Activated CD4-positive, CD25-positive, alpha-beta regulatory T cell treated with anti-CD3 and anti-CD28 coated beads, Interleukin-2, amount 50 U/mL, for 24 hours (primary cell): ENCODE results near the gene S100A13.
"Not testable (repeated sequence)": the region's sequence is repeated elsewhere in the genome, so short reads cannot be mapped to it uniquely, and the experiment has no call there.

ENCODE experiments used
- ATAC-seq, 2 donors: fragments of 150-1000 bp; cut with Tn5 transposase; one replicate each; pipeline ENCODE4 v1.10.0; 2021; ENCODE audit warnings: mild to moderate bottlenecking in 1 of 2, moderate library complexity in 1 of 2

The S100A13 gene

GRCh38 chr1:153626904-153627714 is at the start of gene S100A13:
Gene S100A13 (minus strand): TSS chr1:153627505. CDS start chr1:153626472, 1,033 bp downstream.
- ATAC-seq, result no peak

GRCh38 chr1:153673511-153673910 is 46.2 kb upstream of the S100A13 start:
- no peak for ATAC-seq

DNA sequence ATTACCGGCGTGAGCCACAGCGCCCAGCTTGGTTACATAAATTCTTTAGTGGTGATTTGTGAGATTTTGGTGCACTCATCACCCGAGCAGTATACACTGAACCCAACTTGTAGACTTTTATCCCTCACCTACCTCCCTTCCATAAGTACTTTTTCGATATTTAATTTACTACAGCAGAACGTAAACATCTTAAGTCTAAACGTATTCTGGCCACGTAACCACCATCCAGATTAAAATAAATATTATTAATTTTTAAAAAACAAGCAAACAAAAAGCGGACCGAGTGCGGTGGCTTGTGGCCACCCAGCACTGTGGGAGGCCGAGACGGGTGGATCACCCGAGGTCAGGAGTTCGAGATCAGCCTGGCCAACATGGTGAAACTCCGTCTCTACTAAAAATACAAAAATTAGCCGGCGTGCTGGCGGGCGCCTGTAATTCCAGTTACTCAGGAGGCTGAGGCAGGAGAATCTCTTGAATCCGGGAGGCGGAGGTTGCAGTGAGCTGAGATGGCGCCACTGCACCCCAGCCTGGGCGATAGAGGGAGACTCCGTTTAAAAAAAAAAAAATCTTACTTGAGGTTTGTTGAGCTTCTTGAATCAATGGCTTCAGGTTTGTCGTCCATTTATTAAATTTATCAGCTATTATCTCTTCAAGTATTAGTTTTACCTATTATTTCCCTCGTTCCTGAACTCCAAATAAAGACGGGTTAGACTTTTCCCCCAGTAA is 44.5 kb upstream of the S100A13 start:
- ATAC-seq, result peak; percentile 17 to 18

DNA sequence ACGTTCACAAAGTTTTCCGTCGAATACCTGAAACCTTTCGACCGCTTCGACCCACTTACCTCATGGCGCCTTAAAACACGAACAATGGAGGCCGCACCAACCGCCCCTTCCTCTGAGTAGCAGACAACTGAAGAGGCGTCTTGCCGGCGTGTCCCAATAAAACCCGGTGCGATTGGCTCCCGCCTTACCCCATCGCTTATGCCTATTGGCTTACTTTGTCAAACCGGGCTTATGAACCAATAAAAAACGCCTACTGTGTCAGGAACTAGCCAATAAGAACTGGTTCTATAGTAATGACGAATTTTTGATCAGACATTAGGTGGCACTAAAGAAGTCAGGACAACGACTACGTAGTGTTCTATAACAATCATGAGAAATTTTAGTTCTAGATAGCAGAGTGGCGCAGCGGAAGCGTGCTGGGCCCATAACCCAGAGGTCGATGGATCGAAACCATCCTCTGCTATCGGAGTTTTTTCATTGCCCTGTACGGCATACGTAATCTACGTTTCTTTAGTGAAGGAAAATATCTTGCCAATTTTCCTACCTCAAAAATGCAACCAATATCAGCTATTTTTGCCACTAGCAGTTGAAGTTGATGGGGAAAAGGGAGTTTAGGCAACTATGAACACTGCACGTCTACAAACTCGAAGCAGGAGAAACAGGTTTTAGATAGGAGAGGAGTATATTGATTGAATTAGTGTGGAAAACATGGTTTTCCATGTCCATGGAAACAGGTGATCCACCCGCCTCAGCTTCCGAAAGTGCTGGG is 43.7 kb upstream of the S100A13 start, which contains the start of gene ILF2:
ILF2 (minus strand) TSS at position 135 of the 769 bp plus-strand sequence; CDS start at position 64, 71 bp downstream.
- peak; percentile 94 for ATAC-seq

GRCh38 chr1:153670257-153670858 is 43.1 kb upstream of the S100A13 start:
- no peak for ATAC-seq

- no peak for ATAC-seq
Measured at GRCh38 chr1:153669606-153670005, 42.3 kb upstream of the S100A13 start.

- not testable (repeated sequence) for ATAC-seq
Measured at GRCh38 chr1:153668672-153669071, 41.4 kb upstream of the S100A13 start.

- no peak for ATAC-seq
Measured at GRCh38 chr1:153667439-153667838, 40.1 kb upstream of the S100A13 start.

DNA sequence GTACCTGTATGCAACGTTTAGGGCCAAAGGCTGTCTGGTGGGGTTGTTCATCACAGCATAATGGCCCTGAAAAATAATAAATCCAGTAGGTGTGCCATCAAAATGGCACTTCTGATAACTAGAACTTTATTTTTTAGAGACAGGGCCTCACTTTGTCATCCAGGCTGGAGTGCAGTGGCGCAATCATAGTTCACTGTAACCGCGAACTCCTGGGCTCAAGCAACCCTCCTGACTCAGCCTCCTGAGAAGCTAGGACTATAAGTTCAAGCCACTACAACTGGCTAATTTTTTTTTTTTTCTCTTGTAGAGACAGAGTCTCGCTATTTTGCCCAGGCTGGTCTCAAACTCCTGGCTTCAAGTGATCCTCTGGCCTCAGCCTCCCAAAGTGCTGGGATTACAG is 35.9 kb upstream of the S100A13 start:
- no peak for ATAC-seq

DNA sequence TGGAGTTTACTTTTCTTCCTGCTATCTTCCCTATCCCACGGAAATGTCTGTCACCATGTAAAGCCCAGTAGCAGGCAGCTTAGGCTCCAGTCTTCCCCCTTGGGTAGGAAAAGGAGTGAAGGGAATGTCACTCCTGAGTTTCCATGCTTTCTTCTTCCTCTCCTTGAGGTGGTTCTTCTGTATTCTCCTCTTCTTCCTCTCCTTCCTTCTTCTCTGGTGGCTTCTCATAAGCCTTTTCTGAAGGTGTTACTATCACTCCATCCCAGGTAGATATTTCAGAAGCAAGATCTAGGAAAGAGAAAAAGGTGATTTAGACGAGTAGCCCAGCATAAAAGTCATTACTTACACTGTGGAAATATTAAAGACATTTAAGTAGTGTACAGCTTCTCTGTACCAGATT is 35.0 kb upstream of the S100A13 start:
- no peak for ATAC-seq

GRCh38 chr1:153661111-153661708 is 33.9 kb upstream of the S100A13 start:
- no peak for ATAC-seq

GRCh38 chr1:153659656-153660055 is 32.4 kb upstream of the S100A13 start:
- ATAC-seq, result no peak

DNA sequence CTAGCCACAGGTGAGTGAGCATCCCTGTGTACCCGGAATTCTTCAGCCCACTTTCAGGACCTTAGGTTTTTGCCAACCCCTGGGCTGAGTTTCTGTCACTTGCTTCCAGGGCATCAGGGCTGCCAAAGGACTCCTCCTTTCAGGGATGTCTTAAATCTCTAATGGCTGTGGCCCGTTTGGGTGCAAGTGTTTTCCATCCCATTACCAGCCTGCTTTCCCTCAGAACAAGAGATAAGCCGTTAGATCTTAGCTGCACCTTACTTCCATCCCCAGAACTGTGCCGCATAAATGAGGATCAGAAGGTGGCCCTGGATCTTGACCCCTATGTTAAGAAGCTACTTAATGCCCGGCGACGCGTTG is 31.9 kb upstream of the S100A13 start:
- no peak for ATAC-seq

DNA sequence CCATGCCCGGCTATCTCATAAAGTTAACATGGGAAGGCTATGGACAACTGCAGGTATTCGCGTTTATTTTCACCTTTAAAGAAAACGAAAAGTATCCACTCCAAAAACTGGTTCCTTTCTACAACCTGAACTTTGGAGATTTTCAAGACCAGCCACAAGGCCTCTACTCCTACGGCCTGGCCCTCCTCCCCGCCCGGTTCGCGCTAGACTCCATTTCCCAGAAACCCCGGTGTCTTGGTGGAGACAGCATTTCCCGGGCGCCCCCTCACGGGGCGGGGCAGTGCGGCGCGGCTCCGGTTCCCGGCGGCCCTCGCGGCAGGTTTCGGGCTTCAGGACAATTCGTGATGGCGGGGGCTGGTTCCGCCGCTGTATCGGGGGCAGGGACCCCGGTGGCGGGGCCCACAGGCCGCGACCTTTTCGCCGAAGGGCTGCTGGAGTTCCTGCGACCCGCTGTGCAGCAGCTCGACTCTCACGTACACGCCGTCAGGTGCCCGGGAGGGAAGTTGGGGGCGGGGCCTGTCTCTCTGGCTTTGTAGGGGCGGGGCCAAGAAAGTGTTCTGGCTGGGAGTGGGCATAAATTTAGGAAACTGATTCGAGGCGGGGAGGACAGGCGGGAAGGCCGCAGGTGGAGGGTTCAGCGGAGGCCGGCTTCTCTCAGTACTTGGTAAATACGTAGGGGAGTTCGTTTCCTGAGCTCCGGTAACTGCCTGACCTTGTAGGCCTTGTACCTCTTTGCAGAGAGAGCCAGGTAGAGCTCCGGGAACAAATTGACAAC is 31.3 kb upstream of the S100A13 start, which contains the start of gene SNAPIN:
SNAPIN (plus strand) TSS at position 304 of the 775 bp plus-strand sequence; CDS start at position 345, 41 bp downstream.
- ATAC-seq, result peak; percentile 97 to 99

- no peak for ATAC-seq
Measured at GRCh38 chr1:153655333-153655732, 28.0 kb upstream of the S100A13 start.

DNA sequence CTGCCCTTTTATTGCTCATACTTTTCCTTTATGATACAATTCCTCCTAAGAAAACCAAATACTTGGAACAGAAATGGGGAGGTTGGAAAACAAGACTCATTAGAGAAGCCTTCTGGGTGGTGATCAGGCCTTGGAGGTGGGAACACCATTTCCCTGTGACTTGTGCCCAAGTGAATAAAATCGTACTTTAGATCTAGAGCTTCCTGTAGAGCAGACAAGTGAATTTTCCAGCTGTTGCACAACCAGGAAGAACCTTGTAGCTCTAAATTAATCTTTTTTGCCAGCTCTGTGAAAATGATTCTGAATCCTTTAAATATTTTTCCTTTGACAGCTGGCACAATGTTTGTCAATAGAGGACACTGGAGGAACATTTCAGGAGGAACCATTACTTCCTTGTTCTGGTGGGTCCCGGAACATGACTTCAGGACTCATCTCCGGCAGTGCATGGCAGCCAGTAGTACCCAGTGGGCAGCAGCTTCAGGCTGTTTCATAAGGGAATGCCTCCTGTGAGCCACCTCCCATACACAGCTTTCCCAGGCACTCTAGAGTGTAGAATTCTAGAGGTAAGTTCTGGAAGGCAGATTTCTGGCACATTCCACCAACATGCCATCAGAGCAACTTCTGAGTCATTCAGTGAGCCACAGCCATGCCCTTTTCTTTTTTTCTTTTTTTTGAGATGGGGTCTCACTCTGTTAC is 25.6 kb upstream of the S100A13 start:
- ATAC-seq, result no peak

GRCh38 chr1:153651771-153652170 is 24.5 kb upstream of the S100A13 start:
- ATAC-seq, result no peak

DNA sequence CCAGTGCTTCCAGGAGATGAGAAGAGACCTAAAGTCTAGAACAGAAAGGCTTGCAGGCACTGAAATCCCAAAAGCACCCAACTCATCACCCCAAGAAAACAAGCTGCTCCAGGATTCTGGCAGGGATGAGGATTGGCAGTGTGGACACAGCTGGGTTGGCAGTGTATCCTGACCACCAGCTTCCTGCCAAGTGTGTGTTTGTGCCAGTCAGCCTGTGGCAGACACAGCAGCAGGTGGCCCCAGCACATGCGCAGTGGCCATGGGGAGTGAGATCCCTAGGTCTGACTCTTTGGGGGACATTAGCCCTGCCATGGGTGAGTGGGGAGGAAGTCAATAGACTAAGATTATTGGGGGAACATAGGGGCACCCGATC is 22.5 kb upstream of the S100A13 start:
- peak; percentile 18 to 24 for ATAC-seq

DNA sequence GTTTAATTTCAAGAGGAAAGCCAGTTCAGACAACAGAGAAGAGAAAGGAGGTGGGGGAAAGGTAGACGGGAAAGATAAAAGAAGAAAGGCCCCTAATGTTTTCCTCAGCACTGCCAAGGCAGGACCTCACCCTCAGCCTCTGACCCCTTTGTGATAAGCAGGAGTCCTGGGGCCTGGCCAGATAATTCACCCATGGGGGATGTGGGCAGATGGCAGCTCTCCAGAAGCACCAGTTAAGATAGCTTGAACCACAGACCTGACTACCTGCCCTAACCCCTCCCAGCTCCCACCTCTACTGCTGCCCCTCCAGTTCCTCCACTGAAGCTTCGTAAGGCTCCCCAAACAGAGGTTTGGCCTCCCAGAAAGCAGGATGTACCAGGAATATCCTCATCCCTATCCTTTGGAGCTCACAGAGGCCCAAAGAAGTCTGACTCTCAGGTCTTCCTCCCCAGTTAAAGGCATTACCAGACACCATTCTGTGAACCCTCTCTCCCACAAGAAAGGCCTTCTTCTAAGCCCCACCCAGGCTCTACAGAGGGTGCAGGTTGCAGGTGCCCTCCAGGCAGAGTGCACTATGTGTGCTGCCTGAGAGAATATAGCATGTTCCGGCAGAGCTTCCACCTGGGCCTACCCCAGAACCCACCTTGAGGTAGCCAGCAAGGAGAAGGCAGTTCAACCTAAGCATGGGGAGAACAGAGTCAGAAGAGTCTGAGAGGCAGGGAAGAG is 22.0 kb upstream of the S100A13 start:
- ATAC-seq, result peak; percentile 38 to 53
